GM23248 (cell line): Measurements from ENCODE around the gene RAD51B.

ENCODE experiments used
- EZH2 ChIP-seq: fragments of 200-600 bp; sonication (generic); IDR thresholded peaks from 2 replicates; pipeline ENCODE4 v1.6.1; 2018; ENCODE audit warnings: antibody characterized with exemption, mild to moderate bottlenecking; ENCODE audit not compliant: insufficient read depth, poor library complexity, severe bottlenecking
- EZH2phosphoT487 ChIP-seq: fragments of 200-600 bp; sonication (generic); IDR thresholded peaks from 2 replicates; pipeline ENCODE4 v1.6.1; 2018; ENCODE audit warnings: antibody characterized with exemption, moderate library complexity, mild to moderate bottlenecking, low read depth; ENCODE audit not compliant: insufficient read depth

GRCh38 chr14:67955261-67955660 is 135.7 kb downstream of the RAD51B start:
- no peak for TF ChIP-seq EZH2
- TF ChIP-seq EZH2phosphoT487 = no peak
